CD8-positive, alpha-beta memory T cell (primary cell): ENCODE measurements around the gene CFAP53. TPM values are rescaled to one million over a fixed set of nuclear protein-coding genes. Genes with fewer than 3 reads are reported as not detected.

ENCODE experiments used
- CTCF ChIA-PET: fragments of 350-600 bp; sonication (Branson Sonifier 250); formaldehyde crosslinking; loops from one replicate; lab custom pipeline; 2021; ENCODE audit warnings: antibody characterized with exemption; lab: Charles Lee
- POLR2A ChIA-PET: fragments of 350-600 bp; sonication (Branson Sonifier 250); formaldehyde crosslinking; loops from one replicate; lab custom pipeline; 2021; ENCODE audit warnings: antibody characterized with exemption; lab: Charles Lee
- DNase-seq, 5 donors: peaks; one replicate each; pipeline versions ENCODE4 v3.0.0 to v3.0.0-alpha.2; 2020 to 2022; ENCODE audit warnings: mixed read lengths in 1 of 5
- H3K27ac ChIP-seq: one replicate; pipeline ENCODE4 v1.7.0; 2013; ENCODE audit warnings: low read depth, mild to moderate bottlenecking, low read length, moderate library complexity
- H3K27me3 ChIP-seq: 2 replicates; pipeline ENCODE4 v1.7.0; 2013; ENCODE audit warnings: low read length, mild to moderate bottlenecking; ENCODE audit not compliant: insufficient read depth, poor library complexity, severe bottlenecking
- H3K36me3 ChIP-seq: 2 replicates; pipeline ENCODE4 v1.7.0; 2013; ENCODE audit warnings: mild to moderate bottlenecking, low read length, moderate library complexity; ENCODE audit not compliant: insufficient read depth
- H3K4me1 ChIP-seq: 2 replicates; pipeline ENCODE4 v1.7.0; 2013; ENCODE audit warnings: mild to moderate bottlenecking, low read length, moderate library complexity; ENCODE audit not compliant: insufficient read depth
- H3K4me3 ChIP-seq: 2 replicates; pipeline ENCODE4 v1.7.0; 2013; ENCODE audit warnings: mild to moderate bottlenecking, low read length
- H3K9me3 ChIP-seq: 2 replicates; pipeline ENCODE4 v1.7.0; 2013; ENCODE audit warnings: mild to moderate bottlenecking, low read length
- H3K27ac Mint-ChIP-seq, 8 donors: one replicate each; pipeline ENCODE4 v1.8.0; 2020 to 2021; ENCODE audit warnings: mixed read lengths in 8 of 8, mild to moderate bottlenecking in 6 of 8, inconsistent platforms in 3 of 8, moderate library complexity in 3 of 8
- H3K27me3 Mint-ChIP-seq, 2 donors: one replicate each; pipeline ENCODE4 v1.8.0; 2020 to 2021; ENCODE audit warnings: mixed read lengths in 2 of 2, mild to moderate bottlenecking in 1 of 2, moderate library complexity in 1 of 2
- H3K36me3 Mint-ChIP-seq, 3 donors: one replicate each; pipeline ENCODE4 v1.8.0; 2020 to 2021; ENCODE audit warnings: mixed read lengths in 3 of 3, inconsistent platforms in 1 of 3, mild to moderate bottlenecking in 1 of 3
- H3K4me1 Mint-ChIP-seq, 3 donors: one replicate each; pipeline ENCODE4 v1.8.0; 2020 to 2021; ENCODE audit warnings: mixed read lengths in 3 of 3, inconsistent platforms in 1 of 3, mild to moderate bottlenecking in 1 of 3
- H3K4me3 Mint-ChIP-seq, 7 donors: one replicate each; pipeline ENCODE4 v1.8.0; 2020 to 2021; ENCODE audit warnings: mixed read lengths in 7 of 7, mild to moderate bottlenecking in 6 of 7, moderate library complexity in 4 of 7, inconsistent platforms in 2 of 7
- H3K9me3 Mint-ChIP-seq, 5 donors: one replicate each; pipeline ENCODE4 v1.8.0; 2020 to 2022; ENCODE audit warnings: mixed read lengths in 5 of 5, mild to moderate bottlenecking in 3 of 5, moderate library complexity in 2 of 5, inconsistent platforms in 1 of 5
- polyA plus RNA-seq: library from polyadenylated mRNA; unstranded; fragments of 300-500 nt; fragmentation: Illumina TruSeq; gene quantifications from one replicate; pipeline ENCODE4 v1.2.3, GENCODE V29; 2021
- total RNA-seq, 2 experiments: library from RNA; stranded (reverse); gene quantifications; one replicate each; pipeline ENCODE4 v1.2.3, GENCODE V29; 2021

The CFAP53 gene
- total and polyA plus RNA-seq, 3 experiments from 2014 or later: 0.49 to 0.53 TPM; not detected in 1

GRCh38 chr18:50281972-50282520 lies 15.8 kb upstream of the CFAP53 start:
- H3K4me1 ChIP-seq: peaks cover 39% of the 10 kb centered on the region
- no peaks in the 10 kb centered on the region for H3K27me3 ChIP-seq
- H3K27ac ChIP-seq: peak overlapping the region; percentile 86
- H3K9me3 ChIP-seq: no peaks in the 10 kb centered on the region
- H3K36me3 ChIP-seq: peaks cover under 1% of the 10 kb centered on the region
- Mint-ChIP-seq H3K27ac (peak overlapping the region; percentile 89 to 100 (median 98)), H3K4me1 (peaks cover 42 to 61% (median 47%) of the 10 kb centered on the region in 3 donors), H3K4me3 (peak overlapping the region; percentile 95 to 98 (median 97)), H3K27me3 (peaks cover 0 to 1% of the 10 kb centered on the region in 2 donors), H3K36me3 (peaks cover 13 to 79% (median 17%) of the 10 kb centered on the region in 3 donors), H3K9me3 (no peaks in the 10 kb centered on the region)
- ChIA-PET CTCF (interaction anchor here (0.6 to 2.0 kb wide), 7 partner anchors 8 to 92 kb away, joined by 3 to 19 read pairs (median 3); partner anchors contain the start of genes CFAP53 and SKA1), POLR2A (interaction anchor here (0.6 to 1.7 kb wide), 5 partner anchors 8 to 795 kb away, joined by 3 to 10 read pairs (median 5); partner anchors contain the start of genes C18orf32, CFAP53 and SKA1)
- peak overlapping the region; percentile 90 for H3K4me3 ChIP-seq
- DNase-seq: no peak

- H3K9me3 ChIP-seq: no peaks in the 10 kb centered on the region
- H3K27me3 ChIP-seq: no peaks in the 10 kb centered on the region
- ChIA-PET CTCF (interaction anchor here (0.6 to 2.0 kb wide), 7 partner anchors 8 to 93 kb away, joined by 3 to 19 read pairs (median 3); partner anchors contain the start of genes CFAP53 and SKA1), POLR2A (interaction anchor here (0.6 to 1.7 kb wide), 5 partner anchors 9 to 794 kb away, joined by 3 to 10 read pairs (median 5); partner anchors contain the start of genes C18orf32, CFAP53 and SKA1)
- peak within 1 kb of the TSS; percentile 89 to 100 (median 98) for H3K27ac Mint-ChIP-seq
- H3K36me3 ChIP-seq: peaks cover 7% of the 10 kb centered on the region
- H3K27me3 Mint-ChIP-seq: peaks cover 0 to 1% of the 10 kb centered on the region in 2 donors
- H3K4me1 ChIP-seq: peaks cover 35% of the 10 kb centered on the region
- peak within 1 kb of the TSS; percentile 90 for H3K4me3 ChIP-seq
- H3K27ac ChIP-seq: peak within 1 kb of the TSS; percentile 86
- peaks cover 17 to 80% (median 19%) of the 10 kb centered on the region in 3 donors for H3K36me3 Mint-ChIP-seq
- H3K9me3 Mint-ChIP-seq: no peaks in the 10 kb centered on the region
- H3K4me3 Mint-ChIP-seq: peak within 1 kb of the TSS; percentile 95 to 98 (median 97)
- peak; percentile 96 to 99 (median 97) for DNase-seq
- peaks cover 36 to 55% (median 41%) of the 10 kb centered on the region in 3 donors for H3K4me1 Mint-ChIP-seq
These were observed 15.1 kb upstream of the CFAP53 start, which contains the start of gene MBD1 for GRCh38 chr18:50281295-50281971. TSS of gene MBD1 (minus strand) at chr18:50281523. CDS start at chr18:50279992, 1,531 bp downstream.

DNA sequence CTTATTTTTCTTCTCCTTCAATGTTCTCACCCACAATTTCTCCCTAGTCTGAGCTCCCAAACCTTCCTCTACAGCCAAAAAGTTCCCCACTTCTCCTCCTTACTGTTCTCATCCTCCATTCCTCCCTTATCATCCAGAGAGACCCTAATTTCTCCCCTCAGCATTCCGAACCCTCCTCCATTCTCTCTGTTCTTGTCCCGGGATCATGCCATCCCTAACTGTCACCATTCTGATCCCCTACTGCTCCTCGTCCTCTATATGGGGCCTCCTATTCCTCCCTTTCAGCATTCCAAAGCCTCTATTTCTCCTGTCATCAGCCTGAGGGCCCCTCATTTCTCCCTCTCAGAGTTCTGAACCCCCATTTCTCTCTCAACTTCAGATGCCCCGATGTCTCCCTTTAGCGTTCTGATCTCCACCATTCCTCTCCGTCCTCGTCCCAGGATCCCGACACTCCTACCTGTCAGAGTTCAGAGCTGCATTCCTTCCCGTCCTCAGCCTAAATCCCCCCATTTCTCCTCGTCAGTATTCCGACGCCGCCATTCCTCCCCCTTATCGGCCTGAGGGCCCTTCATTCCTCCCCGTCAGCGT lies 14.5 kb upstream of the CFAP53 start:
- Mint-ChIP-seq H3K9me3 (no peaks in the 10 kb centered on the region), H3K27me3 (peaks cover 0 to 1% of the 10 kb centered on the region in 2 donors), H3K27ac (peak overlapping the region; percentile 89 to 100 (median 98)), H3K4me3 (peak overlapping the region; percentile 95 to 98 (median 97)), H3K36me3 (peaks cover 17 to 81% (median 25%) of the 10 kb centered on the region in 3 donors), H3K4me1 (peaks cover 33 to 50% (median 37%) of the 10 kb centered on the region in 3 donors)
- peak overlapping the region; percentile 90 for H3K4me3 ChIP-seq
- no peaks in the 10 kb centered on the region for H3K27me3 ChIP-seq
- CTCF ChIA-PET: interaction anchor here (1.5 to 2.0 kb wide), 3 partner anchors 12 to 76 kb away, joined by 9 to 19 read pairs (median 12); partner anchors contain the start of gene CFAP53
- H3K36me3 ChIP-seq: peaks cover 13% of the 10 kb centered on the region
- peaks cover 30% of the 10 kb centered on the region for H3K4me1 ChIP-seq
- no peaks in the 10 kb centered on the region for H3K9me3 ChIP-seq
- DNase-seq: no peak
- peak overlapping the region; percentile 86 for H3K27ac ChIP-seq
- POLR2A ChIA-PET: interaction anchor here (1.0 to 1.7 kb wide), 3 partner anchors 10 to 27 kb away, joined by 3 to 10 read pairs (median 6); partner anchors contain the start of gene CFAP53

DNA sequence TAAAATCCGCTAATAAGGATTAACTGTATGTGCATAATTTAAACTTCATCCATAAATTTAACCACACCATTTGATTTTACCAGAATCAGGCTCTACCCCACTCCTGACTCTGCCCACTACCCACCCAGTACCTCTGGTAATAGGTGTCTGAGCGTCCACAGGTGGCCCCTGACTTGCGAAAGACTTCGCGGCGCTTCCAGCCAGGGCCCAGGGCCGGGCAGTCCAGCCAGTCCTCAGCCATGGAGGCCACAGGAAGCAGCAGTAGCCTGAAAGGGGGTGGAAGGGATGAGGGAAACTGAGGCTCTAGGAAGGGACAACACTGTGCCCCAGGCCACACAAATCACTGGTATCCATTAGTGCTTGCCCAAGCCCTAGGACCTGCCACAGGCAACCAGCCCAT lies 13.5 kb upstream of the CFAP53 start:
- ChIA-PET POLR2A (no interaction called here), CTCF (interaction anchor here (1.1 kb wide), 1 partner anchor 11 kb away, joined by 3 read pairs; no protein-coding TSS in a partner anchor)
- H3K4me3 ChIP-seq: peak overlapping the region; percentile 90

DNA sequence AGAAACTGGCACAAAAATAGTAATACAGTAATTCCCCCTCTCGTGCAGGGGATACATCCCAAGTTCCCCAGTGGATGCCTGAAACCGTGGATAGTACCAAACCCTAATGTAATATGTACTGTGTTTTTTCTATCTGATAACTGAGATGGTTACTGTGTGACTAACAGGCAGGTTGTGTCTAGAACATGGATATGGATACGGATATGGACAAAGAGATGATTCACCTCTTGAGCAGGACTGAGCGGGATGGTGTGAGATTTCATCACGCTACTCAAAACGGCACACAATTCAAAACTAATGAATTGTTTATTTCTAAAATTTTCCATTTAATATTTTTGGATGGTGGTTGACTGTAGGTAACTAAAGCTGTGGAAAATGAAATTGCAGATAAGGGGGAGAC lies 11.6 kb upstream of the CFAP53 start:
- peaks cover 30% of the 10 kb centered on the region for H3K4me1 ChIP-seq
- ChIA-PET POLR2A (no interaction called here), CTCF (interaction anchor here (1.4 kb wide), 1 partner anchor 7 kb away, joined by 4 read pairs; no protein-coding TSS in a partner anchor)
- H3K27me3 Mint-ChIP-seq: peaks cover 0 to 1% of the 10 kb centered on the region in 2 donors
- no peaks in the 10 kb centered on the region for H3K27me3 ChIP-seq
- H3K4me1 Mint-ChIP-seq: peaks cover 28 to 42% (median 31%) of the 10 kb centered on the region in 3 donors
- peaks cover 11 to 82% (median 28%) of the 10 kb centered on the region in 3 donors for H3K36me3 Mint-ChIP-seq
- H3K36me3 ChIP-seq: peaks cover 41% of the 10 kb centered on the region
- H3K4me3 ChIP-seq: no peak overlapping the region
- H3K27ac ChIP-seq: no peak overlapping the region
- no peaks in the 10 kb centered on the region for H3K9me3 Mint-ChIP-seq
- peak overlapping the region in 3 of 8 donors; percentile 29 to 63 (median 48) for H3K27ac Mint-ChIP-seq
- no peak for DNase-seq
- H3K4me3 Mint-ChIP-seq: no peak overlapping the region
- no peaks in the 10 kb centered on the region for H3K9me3 ChIP-seq

More for the DNA sequence above, 13.5 kb upstream of the CFAP53 start:
- peaks cover 30% of the 10 kb centered on the region for H3K4me1 ChIP-seq
- peaks cover 0 to 1% of the 10 kb centered on the region in 2 donors for H3K27me3 Mint-ChIP-seq
- H3K4me1 Mint-ChIP-seq: peaks cover 33 to 50% (median 37%) of the 10 kb centered on the region in 3 donors
- peaks cover 24% of the 10 kb centered on the region for H3K36me3 ChIP-seq
- no peaks in the 10 kb centered on the region for H3K27me3 ChIP-seq
- no peak overlapping the region for H3K27ac ChIP-seq
- H3K4me3 Mint-ChIP-seq: peak overlapping the region; percentile 27 to 98 (median 97)
- H3K9me3 Mint-ChIP-seq: no peaks in the 10 kb centered on the region
- no peak for DNase-seq
- H3K36me3 Mint-ChIP-seq: peaks cover 19 to 82% (median 31%) of the 10 kb centered on the region in 3 donors
- no peaks in the 10 kb centered on the region for H3K9me3 ChIP-seq
- peak overlapping the region in 5 of 8 donors; percentile 87 to 98 (median 93) for H3K27ac Mint-ChIP-seq

DNA sequence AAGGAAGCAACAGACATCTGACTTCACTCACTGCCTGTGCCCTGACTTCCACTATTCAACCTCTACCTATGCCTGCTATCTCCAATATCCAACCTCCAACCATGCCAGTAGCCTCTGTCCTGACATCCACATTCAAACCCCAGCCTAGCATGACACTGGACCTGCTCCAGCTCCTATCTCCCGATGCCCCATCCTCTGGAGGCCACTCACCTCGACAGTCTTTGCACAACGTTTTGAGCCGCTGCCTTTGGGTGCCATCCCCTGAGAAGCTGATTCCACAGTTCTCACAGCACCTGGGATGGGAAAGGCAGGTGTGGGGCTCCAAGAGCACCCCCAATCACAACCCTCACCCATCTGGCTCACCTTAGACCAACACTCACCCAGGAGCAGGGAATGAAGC lies 10.2 kb upstream of the CFAP53 start:
- H3K36me3 ChIP-seq: peaks cover 56% of the 10 kb centered on the region
- Mint-ChIP-seq H3K9me3 (no peaks in the 10 kb centered on the region), H3K27me3 (no peaks in the 10 kb centered on the region), H3K4me3 (no peak overlapping the region), H3K4me1 (peaks cover 28 to 32% (median 31%) of the 10 kb centered on the region in 3 donors), H3K36me3 (peaks cover 8 to 85% (median 30%) of the 10 kb centered on the region in 3 donors), H3K27ac (no peak overlapping the region)
- ChIA-PET POLR2A (no interaction called here), CTCF (no interaction called here)
- H3K27me3 ChIP-seq: no peaks in the 10 kb centered on the region
- peaks cover 25% of the 10 kb centered on the region for H3K4me1 ChIP-seq
- no peak overlapping the region for H3K4me3 ChIP-seq
- DNase-seq: no peak
- H3K9me3 ChIP-seq: no peaks in the 10 kb centered on the region
- no peak overlapping the region for H3K27ac ChIP-seq

- Histone ChIP-seq H3K4me3 (no peak overlapping the region), H3K4me1 (peaks cover 21% of the 10 kb centered on the region), H3K27me3 (no peaks in the 10 kb centered on the region), H3K9me3 (no peaks in the 10 kb centered on the region), H3K27ac (no peak overlapping the region), H3K36me3 (peaks cover 59% of the 10 kb centered on the region)
- Mint-ChIP-seq H3K36me3 (peaks cover 8 to 83% (median 30%) of the 10 kb centered on the region in 3 donors), H3K27ac (peak overlapping the region in 1 of 8 donors; percentile 78), H3K27me3 (no peaks in the 10 kb centered on the region), H3K9me3 (no peaks in the 10 kb centered on the region), H3K4me1 (peaks cover 19 to 23% (median 23%) of the 10 kb centered on the region in 3 donors), H3K4me3 (no peak overlapping the region)
- ChIA-PET CTCF (no interaction called here), POLR2A (no interaction called here)
- no peak for DNase-seq
These were observed 9.3 kb upstream of the CFAP53 start for GRCh38 chr18:50275503-50276036.
